GM21576 (cell line): ENCODE results near the gene PPP1R37.
"Not testable (repeated sequence)": the region's sequence is repeated elsewhere in the genome, so short reads cannot be mapped to it uniquely, and the experiment has no call there.

ENCODE experiments used
- ATAC-seq: cut with Tn5 transposase; IDR thresholded peaks from one replicate; pipeline ENCODE4 v1.9.1; 2021; ENCODE audit warnings: mild to moderate bottlenecking, moderate library complexity; ENCODE audit not compliant: unreplicated experiment

Gene PPP1R37

DNA sequence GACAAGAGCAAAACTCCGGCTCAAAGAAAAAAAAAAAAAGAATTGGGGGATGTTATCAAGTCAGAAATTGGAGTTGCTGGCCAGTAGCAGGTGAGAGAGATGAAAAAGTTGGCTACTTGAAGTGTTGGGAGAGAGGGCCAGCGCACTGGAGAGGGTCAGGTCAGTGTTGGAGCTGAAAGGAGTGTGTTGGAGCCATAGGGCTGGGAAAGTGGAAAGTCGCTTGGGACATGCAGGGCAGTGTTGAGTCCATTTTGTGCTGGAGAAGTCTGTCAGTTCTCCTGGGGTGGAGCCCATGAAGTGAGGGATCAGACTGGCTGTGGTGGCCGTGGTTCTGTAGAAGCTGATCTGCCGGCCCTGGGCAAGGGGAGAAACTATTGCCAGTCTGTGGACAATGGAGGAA lies 1.7 kb downstream of the PPP1R37 start:
- ATAC-seq = no peak

DNA sequence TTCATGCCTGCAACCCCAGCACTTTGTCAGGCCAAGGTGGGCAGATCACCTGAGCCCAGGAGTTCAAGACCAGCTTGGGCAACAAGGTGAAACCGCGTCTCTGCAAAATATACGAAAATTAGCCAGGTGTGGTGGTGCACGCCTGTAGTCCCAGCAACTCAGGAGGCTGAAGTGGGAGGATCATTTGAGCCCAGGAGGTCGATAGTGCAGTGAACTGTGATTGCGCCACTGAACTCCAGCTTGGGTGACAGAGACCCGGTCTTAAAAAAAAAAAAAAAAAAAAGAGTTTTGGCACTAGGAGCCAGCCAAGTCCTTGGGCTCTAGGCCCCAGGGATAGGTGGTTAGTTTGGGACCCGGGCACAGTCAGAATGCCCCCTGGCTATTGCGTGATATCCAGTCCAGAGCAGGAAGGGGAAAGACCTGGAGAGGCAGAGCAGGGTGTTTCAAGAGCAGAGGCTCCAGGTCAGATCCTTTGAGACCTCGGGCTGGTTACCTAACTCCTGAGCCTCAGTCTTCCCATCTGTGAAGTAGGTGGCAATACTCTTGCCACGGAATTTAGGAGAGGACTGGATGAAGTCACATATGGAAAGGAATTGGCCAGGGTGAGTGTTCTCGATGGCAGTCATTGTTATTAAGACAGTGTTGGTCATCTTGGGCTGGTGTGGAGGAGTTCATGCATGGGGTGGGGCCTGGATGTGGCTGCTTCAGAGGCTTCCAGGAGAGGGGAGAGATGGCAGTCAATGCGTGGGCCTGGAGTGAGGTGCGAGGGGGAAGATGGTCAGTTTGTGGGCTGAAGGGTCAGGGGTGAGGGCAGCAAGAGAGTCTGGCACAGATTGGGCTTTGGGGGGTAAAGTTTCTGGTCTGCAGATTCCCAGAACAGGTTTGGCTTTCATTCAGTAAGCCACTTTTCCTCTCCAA lies 2.8 kb downstream of the PPP1R37 start:
- ATAC-seq = no peak

DNA sequence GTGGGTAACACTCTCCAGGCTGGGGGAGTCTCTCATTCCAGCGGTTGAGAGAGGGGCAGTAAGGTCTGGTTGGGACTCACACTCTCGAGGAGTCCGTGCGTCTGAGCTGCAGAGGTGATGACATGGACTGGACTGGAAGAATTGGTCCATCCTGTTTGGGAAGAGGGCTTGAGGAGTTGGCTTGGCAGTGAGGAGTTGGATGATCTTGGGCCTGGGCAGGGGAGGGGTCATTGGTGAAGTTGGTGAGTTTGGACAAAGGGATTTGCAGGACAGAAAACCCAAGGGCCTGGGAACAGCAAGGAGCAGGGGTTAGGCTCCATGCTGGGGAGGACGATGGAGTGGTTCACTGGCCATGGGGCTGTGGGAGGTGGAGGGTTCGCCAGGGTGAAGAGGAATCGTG lies 3.7 kb downstream of the PPP1R37 start:
- no peak for ATAC-seq

DNA sequence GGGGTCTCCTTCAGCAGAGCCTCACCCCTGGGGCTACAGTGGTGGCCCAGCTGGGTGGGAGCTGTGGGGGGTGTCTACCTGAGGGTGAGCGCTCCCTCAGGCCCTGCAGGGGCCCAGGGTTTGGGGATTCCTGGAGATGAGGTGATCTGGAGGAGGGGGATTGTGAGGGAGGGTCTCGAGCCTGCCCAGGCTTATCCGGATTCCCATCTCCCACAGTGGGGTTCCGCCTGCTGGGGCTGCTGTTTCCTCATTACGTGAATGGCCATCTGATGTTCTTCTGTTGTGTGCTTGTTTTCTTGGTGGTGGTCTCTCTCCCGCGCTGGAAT lies 4.4 kb downstream of the PPP1R37 start:
- no peak for ATAC-seq

DNA sequence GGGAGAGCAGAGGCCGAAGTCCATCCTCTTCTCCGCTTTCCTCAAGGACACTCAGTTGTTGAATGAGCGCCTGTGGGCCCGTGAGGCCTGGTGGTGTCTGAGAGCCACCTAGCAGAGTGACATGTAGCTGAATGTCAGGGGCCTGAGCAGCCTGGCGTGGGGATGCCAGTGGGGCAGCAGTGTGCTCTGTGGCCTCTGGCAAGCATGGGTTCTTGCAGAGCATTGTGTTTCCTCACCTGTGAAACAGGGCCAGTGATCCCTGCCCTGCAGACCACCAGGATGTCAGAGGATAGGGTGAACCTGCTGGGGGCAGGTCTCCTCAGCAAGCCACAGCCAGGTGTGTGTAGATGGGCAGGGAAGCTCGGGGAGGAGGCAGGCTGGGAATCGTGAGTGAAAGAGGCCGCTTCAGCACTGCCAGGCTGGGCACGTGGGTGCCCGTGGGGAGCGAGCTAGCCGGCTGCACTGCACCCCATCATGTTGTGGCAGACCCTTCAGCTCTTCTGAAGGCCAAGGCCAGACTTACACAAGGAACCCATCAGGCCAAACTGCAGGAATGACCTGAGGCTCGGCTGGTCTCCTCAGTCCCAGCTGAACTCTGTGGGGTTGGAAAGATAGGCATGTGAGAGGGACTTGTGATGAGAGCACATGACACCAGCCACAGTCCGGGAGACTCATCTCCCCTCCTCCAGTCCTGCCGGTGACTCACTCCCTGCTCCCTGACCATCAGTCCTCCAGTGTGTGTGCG lies 5.0 kb downstream of the PPP1R37 start:
- ATAC-seq = no peak

DNA sequence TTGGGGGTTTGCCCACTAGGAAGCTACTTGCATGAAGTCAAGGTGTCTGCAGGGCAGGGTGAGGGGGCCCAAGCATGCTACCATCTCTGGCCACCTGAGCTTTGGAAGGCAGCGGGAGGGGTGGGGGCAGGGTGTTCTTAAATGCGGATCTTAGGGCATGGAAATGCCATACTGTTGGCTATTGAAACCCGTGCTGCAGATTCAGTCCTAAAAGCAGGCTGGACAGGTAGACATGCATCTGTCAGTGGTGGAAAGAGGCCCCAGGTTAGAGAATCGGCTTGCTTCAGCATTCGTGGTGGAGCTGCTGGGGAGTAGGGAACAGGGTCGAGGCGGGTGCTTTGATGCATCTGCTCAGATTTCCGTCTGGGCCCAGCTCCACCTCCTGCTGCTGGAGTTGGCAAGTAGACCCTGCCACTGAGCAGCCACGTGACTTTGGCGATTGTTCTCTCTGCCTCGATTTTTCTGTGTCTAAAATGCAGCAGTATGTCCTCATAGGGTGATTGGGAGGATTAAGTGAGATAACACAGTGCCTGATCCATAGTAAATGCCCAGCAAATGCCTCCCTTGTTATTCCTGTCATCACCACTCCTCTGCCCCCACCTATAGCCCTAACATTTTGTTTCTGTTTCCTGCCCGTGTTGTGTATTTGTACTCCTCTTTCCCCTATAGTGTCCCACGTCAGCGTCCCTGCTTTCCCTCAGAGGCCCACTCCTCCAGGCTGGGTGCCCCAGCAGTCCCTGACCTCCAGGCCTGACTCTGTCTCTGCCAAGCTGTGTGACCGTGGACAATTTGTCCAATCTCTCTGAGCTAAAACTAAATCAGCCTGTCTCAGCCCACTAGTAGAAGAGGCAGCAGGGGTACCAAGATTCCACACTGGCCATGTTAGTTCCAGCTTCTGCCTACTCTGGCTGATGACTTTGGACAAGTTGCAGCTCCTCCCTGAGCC lies 5.8 kb downstream of the PPP1R37 start:
- ATAC-seq = no peak

DNA sequence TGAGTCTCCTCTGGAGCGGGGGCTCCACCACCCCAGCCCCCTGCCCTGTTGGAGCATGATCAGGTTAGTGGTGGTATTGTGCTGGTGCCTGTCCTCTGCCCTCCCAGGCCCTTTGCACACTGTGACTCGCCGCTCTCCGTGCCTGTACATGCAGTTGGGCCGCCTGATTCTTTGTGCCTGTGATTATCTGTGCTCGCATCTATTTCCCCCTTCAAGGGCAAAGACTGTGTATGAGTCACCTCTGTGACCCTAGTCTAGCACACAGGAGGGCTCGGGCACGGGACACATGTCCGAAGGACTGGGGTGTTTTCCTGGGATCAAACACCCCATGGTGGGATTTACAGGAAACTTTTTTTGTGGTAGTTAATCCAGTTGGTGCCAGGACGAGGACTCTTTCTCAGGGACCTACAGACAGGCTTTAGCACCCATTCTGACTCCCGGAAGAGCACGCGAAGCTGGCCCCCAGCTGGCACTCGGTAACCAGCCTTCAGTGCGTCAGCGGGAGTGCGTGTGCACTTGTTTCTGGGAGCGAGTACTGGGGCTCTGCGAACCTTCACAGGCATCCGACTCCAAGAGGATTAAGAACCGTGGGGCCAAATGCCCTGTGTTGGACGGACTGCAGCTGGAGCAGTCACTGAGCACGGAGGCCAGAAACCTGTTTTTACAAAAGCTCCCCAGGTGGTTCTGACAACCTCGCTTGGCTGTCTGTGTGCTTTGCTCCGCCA lies 6.7 kb downstream of the PPP1R37 start:
- ATAC-seq = no peak

DNA sequence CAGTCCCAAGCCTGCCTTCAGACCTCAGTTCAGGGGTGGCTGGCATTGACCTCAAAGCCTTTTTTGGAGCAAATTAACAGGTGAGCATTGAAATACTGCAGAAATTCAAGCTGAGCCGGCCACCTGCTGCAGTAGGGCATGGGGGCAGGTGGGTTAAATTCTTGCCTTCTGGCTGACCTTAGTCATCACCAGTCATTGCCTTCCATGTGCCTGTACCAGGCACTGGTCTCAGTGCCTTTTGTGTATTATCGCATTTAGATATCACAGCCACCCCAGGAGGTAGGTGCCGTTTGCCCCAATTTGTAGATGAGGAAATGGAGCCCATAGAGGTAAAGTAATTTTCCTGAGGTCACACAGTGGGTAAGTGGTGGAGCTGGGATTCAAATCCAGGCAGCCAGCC lies 7.2 kb downstream of the PPP1R37 start:
- ATAC-seq = no peak

DNA sequence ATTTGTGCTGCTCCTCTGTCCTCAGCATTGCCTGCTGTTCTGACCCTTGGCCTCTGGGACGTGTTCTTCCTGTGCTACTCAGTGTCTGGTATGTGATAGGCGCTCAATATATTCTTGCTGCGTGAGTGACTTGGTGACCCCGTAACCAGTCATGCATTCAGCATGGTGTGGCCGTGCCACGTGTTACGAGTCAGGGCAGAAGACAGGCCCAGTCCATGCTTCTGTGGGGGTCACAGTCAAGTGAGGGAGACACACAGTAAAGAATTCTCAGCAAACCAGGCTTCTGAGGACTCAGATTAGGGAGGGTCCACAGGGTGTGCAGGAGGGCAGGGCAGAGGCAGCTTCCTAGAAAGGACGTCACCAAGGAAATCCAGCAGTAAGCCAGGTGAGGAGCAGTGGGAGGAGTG lies 7.9 kb downstream of the PPP1R37 start:
- ATAC-seq = no peak

DNA sequence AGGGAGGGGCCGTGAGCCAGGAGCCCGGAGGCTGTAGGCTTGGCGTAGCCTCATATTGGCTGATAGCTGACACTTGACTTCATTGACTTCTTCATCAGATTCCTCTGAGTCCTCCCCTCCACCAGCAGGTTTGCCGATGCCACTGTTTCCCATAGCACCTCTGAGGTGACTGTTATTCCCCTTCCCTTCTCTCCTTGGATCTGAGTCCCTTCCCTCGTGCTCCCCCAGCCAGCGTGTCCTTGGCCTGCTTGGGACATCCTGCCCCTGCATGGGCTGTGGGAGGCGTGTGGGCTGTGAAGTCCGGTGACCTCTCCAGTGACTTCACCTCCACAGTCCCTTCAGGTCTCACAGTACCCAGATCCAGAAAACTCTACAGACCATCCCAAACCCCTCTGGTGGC lies 8.8 kb downstream of the PPP1R37 start:
- ATAC-seq = no peak

DNA sequence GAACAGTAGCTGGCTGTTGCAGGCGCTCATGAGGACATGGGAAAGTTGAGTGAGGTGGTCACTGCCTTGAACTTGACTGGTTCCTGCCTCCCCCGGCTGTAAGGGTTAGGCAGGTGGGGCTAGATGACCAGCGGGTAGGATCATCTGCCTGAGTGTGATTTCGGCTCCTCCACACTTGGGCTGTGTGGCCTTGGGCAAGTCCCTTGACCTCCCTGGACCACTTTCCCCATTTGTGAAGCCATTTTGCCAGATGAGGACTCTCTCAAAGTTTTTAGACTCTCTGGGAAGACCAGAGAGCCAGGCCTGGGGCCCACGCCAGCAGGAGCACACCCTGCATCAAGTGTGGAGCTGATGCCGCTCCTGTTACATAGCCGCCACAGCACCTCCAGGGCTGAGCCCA lies 9.5 kb downstream of the PPP1R37 start:
- ATAC-seq = no peak

DNA sequence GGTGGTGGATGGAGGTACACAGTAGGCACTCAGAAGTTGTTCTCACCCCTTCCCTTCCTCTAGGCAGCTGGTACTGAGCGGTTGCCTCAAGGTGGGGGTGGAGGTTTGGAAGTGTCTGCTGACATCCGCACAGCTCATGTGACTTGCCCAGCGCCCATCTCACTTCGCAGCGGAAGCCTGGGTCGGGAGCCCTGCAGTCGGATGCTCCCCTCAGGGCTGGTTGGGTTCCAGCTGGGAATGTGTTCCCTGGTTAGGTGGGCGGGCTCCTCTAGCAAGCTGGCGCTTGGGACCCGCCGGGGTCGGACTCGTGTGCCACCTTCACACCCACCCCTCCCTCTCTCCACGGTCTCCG lies 10.2 kb downstream of the PPP1R37 start:
- no peak for ATAC-seq

DNA sequence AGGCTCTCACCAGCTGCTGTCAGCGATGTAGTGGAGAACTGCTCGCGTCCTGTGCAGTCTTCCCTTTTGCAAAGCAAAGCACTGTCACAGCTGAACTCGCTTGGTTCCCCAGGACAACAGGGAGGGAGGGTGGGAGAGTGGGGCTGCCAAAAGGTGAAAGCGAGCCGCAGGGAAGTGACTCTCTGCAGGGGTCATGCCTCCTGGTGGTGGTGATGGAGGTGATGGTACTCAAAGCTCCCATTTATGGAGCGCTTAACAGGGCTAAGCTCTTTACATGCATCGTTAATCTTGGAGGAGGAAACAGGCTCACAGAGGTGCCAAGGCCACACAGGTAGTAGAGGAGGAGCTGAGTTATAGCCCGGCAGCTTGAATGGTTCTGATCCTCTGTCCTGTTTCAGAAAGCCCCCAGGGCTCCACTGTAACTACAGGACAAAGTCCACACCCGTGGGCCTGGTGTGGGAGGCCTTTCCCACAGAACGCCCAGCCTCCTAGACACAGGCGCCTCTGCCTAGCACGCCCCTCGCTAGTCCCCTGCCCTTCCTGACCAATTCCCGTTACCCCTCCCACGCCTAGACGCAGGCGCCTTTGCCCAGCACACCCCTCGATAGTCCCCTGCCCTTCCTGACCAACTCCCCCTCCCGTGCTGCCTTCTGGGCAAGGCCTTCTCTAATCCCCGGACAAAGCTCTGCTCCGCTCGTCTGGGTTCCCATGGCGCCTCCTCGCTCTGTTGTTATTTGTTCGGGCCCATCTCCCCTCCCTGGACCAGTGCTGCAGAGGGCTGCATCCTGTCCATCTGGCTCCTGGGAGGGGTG lies 10.7 kb downstream of the PPP1R37 start:
- no peak for ATAC-seq

DNA sequence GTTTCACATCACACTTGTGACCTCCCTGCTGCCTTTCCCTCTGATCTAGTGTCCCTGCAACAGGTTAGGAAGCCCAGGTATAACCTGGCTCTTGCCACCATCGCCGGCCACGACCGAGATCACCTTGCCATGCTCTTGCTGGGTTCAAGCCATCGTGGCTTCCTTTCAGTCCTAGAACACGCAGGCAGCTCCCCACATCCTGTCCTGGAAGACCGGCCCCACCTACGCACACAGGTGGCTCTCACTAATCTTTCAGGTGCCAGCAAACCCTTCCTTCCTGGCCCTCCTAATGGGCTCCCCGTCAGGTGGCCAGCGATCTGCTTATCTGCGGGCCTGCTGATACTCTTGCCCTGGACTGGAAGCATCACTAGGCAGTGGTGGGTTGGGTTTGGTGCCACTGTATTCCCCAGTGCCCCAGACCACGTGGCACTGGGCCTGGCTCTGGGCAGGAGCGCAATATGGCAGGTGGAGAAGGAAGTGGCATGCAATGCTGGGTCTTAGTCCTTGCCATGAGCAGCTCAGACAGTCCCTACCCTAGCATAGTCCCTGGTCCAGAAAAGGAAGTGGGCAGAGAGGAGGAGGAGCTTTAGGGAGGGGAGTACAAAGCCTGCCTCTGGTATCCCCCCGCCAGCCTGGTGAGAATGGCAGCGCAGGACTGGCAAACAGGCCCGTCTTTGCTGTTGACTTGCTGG lies 11.8 kb downstream of the PPP1R37 start:
- ATAC-seq = no peak

DNA sequence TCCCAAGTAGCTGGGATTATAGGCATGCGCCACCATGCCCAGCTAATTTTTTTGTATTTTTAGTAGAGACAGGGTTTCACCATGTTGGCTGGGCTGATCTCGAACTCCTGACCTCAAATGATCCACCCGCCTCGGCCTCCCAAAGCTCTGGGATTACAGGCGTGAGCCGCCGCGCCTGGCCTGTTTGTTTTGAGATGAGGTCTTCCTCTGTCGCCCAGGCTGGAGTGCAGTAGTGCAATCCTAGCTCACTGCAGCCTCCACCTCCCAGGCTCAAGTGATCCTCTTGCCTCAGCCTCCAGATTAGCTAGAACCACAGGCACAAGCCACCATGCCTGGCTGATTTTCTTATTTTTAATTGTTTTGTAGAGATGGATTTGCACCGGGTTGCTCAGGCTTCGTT lies 13.4 kb downstream of the PPP1R37 start:
- not testable (repeated sequence) for ATAC-seq

DNA sequence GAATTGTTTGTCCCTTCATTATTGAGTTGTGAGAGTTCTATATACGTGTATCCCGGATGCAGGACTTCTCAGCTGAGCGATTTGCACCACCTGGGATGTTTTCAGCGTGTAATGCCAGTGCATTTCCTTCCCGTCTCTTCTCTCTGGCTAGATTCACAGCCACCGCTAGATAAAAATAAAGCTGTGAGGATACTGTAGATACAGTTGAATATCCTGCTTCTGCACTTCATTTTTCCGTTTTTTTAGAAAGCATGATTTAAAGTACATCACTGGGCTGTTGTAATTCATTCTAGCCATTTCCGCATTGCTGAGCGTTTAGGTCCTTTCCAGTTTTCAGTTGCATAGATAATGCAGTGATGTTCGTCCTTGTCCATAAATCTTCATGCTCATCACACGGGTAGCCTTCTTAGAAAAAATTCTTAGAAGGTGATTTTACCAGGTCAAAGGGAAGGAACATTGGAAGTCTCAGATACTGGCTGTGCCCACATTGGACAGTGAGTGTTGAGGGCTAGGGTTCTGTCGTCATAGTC lies 14.7 kb downstream of the PPP1R37 start:
- ATAC-seq = no peak

DNA sequence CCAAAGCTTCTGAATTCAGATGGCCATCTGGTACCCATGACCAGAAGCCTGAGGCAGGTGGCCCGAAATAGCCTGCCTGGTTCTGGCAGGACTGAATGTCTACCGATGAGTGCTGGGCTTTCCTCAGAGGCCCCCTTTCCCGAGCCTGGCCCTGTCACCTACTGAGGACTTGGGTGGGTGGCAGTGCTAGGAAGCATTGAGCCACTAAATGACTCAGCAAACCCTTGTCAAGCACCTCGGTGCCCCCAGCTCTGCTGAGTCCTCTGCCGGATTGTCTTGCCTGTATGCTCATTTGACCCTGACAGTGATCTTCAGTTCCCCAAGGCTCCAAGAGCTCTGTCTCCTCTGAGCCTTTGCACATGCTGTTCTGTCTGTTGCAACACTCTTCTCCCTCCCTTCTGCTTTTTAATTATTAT lies 17.9 kb downstream of the PPP1R37 start:
- ATAC-seq = no peak

DNA sequence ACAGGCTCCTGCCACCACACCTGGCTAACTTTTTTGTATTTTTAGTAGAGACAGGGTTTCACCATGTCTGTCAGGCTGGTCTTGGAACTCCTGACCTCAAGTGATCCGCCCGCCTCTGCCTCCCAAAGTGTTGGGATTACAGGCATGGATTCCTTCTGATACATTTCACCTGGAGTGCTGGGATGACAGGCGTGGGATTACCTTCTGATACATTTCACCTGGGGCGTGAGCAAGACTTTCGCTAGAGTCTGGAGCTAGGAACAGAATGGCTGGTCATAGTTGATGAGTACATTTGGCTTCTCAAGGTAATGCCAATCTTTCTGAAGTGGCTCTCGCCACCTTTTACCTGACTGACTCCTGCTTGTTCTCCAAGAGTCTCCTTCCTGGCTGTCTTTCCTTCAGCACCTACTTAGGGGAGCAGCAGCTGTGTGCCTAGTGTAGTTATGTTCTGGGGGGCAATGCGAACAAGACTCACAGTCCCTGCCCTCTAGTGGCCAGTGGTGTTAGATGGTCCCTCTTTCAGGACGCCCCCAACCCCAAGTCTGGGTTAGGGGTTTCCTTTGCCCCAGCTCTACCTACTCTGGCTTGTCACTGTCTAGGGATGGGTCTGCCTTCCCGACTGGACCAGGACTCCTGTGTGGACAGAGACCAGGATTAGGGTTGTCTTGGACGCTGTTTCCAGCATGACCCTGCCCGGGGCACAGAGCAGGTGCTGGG lies 19.3 kb downstream of the PPP1R37 start:
- ATAC-seq = no peak
